ENCODE results near the gene RRP1B.

Gene RRP1B

DNA sequence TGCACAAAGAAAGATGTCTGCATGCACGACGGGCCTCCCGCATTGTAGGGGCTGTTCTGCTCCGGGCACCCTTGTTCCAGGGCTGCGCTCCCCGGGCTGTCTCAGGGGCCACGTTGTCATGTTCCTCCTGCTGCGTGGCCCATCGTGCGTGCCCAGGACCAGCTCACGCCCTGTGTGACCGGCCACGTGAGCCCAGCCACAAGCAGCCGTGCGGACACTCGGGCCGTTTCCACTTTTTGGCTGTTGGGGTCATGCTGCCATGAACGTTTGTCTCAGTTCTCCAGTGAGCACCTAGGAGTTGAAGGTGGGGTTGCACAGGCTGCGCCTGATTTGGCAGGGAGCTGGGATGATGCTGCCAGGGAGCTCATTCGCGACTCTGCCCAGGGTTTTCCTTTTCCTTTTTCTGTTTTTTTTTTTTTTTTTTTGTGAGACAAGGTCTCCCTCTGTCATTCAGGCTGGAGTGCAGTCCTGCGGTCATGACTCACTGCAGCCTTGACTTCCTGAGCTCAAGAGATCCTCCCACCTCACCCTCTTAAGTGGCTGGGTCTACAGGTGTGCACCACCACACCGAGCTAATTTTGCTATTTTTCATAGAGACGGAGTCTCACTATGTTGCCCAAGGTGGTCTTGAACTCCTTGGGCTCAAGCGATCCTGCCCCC is 77.0 kb downstream of the RRP1B start:
- no peak for TF ChIP-seq GATA1 (IDR thresholded peaks at IDR 0.05; ENCODE audit: low read depth, low read length)
- no peak for TF ChIP-seq POLR2A (IDR thresholded peaks at IDR 0.05; ENCODE audit: low read length)
- DNase-seq: no peak

DNA sequence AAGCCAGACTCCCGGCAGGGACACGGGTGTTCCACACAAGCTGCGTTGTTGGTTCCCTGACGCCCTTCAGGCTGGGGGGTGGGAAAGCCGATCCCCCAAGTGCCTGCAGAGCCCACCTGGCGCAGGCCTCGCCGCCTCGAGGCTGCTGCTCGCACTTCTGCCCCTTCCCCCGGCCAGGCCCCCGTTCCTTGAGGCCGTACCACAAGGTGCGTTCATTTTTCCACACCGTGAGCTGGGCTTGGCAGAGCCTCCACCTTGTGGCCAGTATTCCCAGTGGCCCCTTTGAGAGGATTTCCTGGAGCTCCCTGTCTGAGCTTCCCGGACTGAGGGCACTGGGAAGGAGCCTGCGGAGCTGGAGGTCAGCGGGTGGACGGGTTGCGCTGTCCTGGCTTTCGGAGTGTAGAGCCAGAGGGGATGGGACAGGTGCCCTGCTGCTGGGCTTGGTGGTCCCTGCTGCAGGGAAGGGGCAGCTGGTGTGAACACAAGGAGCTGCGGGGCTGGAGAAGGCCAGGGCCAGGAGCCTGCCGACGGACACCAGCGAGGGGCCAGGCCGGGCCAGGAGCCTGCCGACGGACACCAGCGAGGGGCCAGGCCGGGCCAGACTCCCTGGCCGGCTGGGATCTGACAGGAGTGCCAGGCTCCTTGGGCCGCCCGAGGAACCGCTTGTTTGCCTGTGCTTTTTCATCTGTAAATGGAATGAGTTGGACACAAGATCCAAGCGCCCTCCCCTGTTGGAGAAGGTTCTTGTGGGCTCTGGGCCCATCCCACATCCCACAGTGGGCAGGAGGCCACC is 78.0 kb downstream of the RRP1B start:
- no peak for DNase-seq
- TF ChIP-seq POLR2A (IDR thresholded peaks at IDR 0.05; ENCODE audit: low read length) (no peak), GATA1 (IDR thresholded peaks at IDR 0.05; ENCODE audit: low read depth, low read length) (no peak)

DNA sequence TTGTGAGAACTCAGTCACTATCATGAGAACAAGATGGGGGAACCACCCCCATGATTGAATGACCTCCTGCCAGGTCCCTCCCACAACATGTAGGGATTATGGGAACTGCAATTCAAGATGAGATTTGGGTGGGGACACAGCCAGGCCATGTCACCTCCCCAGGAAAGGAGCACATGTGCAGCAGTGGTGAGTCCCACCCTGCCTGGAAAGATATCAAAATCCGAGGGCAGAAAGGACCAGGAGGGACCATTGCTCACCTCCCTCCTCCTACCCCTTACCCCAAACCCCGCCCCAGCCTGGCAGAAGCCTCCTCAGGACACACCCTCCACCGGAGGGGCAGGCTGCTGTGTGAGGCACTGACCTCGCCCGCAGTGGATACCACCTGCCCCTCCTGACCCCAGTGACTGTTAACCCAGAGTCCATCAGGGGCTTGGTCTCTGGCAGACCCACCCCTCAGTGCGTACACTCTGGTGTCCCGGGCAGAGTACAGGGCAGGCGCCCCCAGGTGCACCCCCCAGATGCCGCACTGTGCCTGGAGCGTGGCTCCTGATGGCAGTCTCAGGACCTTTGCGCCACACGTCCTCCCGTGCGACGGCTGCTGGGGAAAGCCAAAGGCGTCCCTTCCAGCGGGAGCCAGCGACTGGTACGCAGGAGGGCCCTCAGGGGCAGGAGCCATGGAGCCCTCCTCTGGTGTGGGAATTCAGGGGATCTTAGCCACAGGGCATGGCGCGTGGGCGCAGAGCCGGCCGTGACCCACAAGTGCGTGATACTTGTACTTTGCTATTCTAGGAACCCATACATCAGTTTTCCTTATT is 80.5 kb downstream of the RRP1B start:
- TF ChIP-seq POLR2A (IDR thresholded peaks at IDR 0.05; ENCODE audit: low read length): no peak
- no peak for TF ChIP-seq GATA1 (IDR thresholded peaks at IDR 0.05; ENCODE audit: low read depth, low read length)
- DNase-seq: peak in 1 of 2 experiments; percentile 25

DNA sequence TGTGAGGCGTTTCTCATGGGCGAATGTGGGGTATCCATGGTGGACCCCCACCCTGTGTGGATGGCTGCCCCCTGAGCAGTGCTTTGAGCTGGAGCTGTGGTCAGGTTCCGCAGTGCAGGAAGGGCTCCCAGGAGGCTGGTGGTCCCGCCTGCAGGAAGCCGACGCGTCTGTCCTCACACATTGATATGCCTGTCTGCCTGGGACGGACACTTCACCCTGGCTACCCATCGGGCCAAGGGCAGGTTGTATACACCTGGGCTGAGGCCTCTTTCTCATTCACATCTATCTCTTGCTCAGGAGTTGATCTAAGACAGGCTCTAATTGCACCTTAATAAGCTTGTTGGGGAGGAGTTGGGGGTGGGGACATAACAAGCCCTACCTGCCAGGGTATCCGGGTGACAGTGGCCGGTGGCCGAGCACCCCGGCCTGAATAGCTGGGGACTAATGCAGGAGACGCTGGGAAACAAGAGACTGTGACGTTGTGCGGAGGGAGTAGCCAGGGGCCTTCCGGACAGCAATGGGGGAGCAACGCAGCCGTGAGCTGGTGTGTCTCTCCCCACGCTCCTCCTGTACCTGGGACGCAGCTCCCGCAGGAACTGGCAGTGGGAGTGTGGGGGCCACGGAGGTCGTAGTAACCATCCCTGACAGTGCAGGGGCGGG is 81.3 kb downstream of the RRP1B start:
- DNase-seq: no peak
- no peak for TF ChIP-seq POLR2A (IDR thresholded peaks at IDR 0.05; ENCODE audit: low read length)
- no peak for TF ChIP-seq GATA1 (IDR thresholded peaks at IDR 0.05; ENCODE audit: low read depth, low read length)

DNA sequence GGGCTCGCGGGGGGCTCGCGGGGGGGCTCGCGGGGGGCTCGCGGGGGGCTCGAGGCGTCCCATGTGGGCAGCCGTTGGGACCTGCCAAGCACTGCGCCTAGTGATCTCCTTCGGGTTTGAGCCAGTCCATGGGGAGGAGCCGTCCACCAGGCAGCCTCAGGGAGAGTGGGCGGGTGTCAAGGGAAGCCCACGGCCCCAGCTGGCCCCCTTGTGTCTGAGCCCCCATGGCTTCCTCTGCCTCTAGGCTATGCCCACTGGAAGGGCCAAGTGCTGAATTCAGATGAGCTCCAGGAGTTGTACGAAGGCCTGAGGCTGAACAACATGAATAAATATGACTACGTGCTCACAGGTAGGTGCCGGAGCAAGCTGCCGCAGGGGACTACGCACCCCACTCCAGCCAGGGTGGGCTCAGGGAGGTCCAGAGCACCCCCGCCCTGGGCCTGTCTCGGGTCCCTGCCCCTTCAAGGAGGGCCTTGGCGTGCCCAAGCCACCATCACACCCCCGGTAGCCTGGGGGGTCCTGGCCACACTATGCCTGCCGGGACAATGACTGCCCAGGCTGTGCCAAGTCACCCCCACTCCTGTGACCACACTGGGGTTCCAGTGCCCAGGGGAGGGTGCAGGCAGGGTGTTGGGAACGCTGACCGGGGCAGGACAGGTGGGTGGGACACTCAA is 82.2 kb downstream of the RRP1B start:
- no peak for DNase-seq
- no peak for TF ChIP-seq POLR2A (IDR thresholded peaks at IDR 0.05; ENCODE audit: low read length)
- no peak for TF ChIP-seq GATA1 (IDR thresholded peaks at IDR 0.05; ENCODE audit: low read depth, low read length)

DNA sequence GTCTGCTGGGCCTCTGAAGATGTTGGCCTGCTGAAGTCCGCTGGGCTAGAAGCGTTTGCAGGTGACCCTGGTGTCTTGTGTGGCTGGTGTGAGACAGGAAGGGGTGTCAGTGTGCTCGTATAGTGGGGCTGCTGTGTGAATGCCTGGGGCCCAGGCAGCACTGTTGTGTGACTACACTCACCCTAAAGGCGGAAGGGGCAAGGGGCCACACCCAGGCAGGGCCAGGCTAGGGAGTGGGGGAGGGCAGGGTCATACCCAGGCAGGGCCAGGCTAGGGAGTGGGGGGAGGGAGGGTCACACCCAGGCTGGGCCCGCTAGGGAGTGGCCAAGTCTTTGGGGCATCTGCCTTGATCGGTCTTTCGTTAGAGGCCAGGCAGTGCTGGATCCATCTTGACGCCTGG is 84.6 kb downstream of the RRP1B start:
- TF ChIP-seq GATA1 (IDR thresholded peaks at IDR 0.05; ENCODE audit: low read depth, low read length): no peak
- TF ChIP-seq POLR2A (IDR thresholded peaks at IDR 0.05; ENCODE audit: low read length): no peak
- peak in 1 of 2 experiments; percentile 34 for DNase-seq

DNA sequence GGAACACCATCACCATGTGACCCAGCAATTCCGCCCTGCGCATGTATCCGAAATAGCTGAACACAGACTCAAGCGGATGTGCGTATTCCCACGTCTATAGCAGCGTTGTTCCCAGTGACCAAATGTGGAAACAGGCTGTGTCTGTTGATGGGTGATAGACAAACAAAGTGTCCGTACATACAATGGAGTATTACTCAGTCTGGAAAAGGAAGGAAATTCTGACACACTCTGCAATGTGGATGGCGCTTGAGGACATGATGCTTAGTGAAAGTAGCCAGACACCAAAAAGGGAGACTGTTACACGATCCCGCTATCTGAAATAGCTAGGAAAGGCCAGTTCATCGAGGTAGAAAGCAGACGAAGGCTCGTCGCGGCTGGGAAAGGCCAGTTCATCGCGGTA is 85.4 kb downstream of the RRP1B start:
- no peak for TF ChIP-seq POLR2A (IDR thresholded peaks at IDR 0.05; ENCODE audit: low read length)
- no peak for TF ChIP-seq GATA1 (IDR thresholded peaks at IDR 0.05; ENCODE audit: low read depth, low read length)
- DNase-seq: no peak
